Endodermal cell (in vitro differentiated cells): Measurements from ENCODE around the gene PKM. TPM values are rescaled to one million over a fixed set of nuclear protein-coding genes. Genes with fewer than 3 reads are reported as not detected.

Experiments
- DNase-seq: peaks from one replicate; pipeline ENCODE4 v3.0.0-alpha.2; 2017
- H3K27ac ChIP-seq: 2 replicates; pipeline ENCODE4 v1.5.1; 2013; ENCODE audit warnings: mild to moderate bottlenecking, low read depth, low read length, moderate library complexity
- H3K27me3 ChIP-seq: 2 replicates; pipeline ENCODE4 v1.6.1; 2013; ENCODE audit warnings: mild to moderate bottlenecking, low read length, moderate library complexity; ENCODE audit not compliant: insufficient read depth, control insufficient read depth, poor library complexity, severe bottlenecking
- H3K36me3 ChIP-seq: 2 replicates; pipeline ENCODE4 v1.7.0; 2013; ENCODE audit warnings: mild to moderate bottlenecking, low read length, moderate library complexity; ENCODE audit not compliant: control insufficient read depth, insufficient read depth
- H3K4me1 ChIP-seq: one replicate; pipeline ENCODE4 v1.7.0; 2013; ENCODE audit warnings: low read length; ENCODE audit not compliant: control insufficient read depth, insufficient read depth
- H3K4me3 ChIP-seq: 2 replicates; pipeline ENCODE4 v1.5.1; 2013; ENCODE audit warnings: mild to moderate bottlenecking, low read length, moderate library complexity
- H3K9ac ChIP-seq: 2 replicates; pipeline ENCODE4 v1.6.1; 2013; ENCODE audit warnings: mild to moderate bottlenecking, low read length, moderate library complexity; ENCODE audit not compliant: poor library complexity, severe bottlenecking; ENCODE audit errors: extremely low read depth
- H3K9me3 ChIP-seq: 2 replicates; pipeline ENCODE4 v1.6.1; 2013; ENCODE audit warnings: mild to moderate bottlenecking, low read length, moderate library complexity; ENCODE audit not compliant: control insufficient read depth
- H3K27ac Mint-ChIP-seq: 2 replicates; pipeline ENCODE4 v1.8.0; 2020; ENCODE audit warnings: mixed read lengths
- H3K27me3 Mint-ChIP-seq: 2 replicates; pipeline ENCODE4 v1.8.0; 2021; ENCODE audit warnings: mild to moderate bottlenecking, mixed read lengths; ENCODE audit not compliant: insufficient read depth
- H3K36me3 Mint-ChIP-seq: 2 replicates; pipeline ENCODE4 v1.8.0; 2020; ENCODE audit warnings: low read depth, mixed read lengths
- H3K4me1 Mint-ChIP-seq: 2 replicates; pipeline ENCODE4 v1.8.0; 2020; ENCODE audit warnings: mixed read lengths
- H3K4me3 Mint-ChIP-seq: 2 replicates; pipeline ENCODE4 v1.8.0; 2020; ENCODE audit warnings: mild to moderate bottlenecking, moderate library complexity, mixed read lengths
- H3K9me3 Mint-ChIP-seq: 2 replicates; pipeline ENCODE4 v1.8.0; 2020; ENCODE audit warnings: mild to moderate bottlenecking, mixed read lengths
- WGBS, 2 experiments: methylation state at CpG; one replicate each; pipeline versions ENCODE4 v1.1.5 to v1.1.7; 2013; ENCODE audit warnings: missing lambda C conversion rate in 2 of 2, mixed read lengths in 1 of 2; ENCODE audit not compliant: insufficient coverage in 1 of 2, insufficient read length in 1 of 2; 5-methylcytosine and 5-hydroxymethylcytosine counted together
- total RNA-seq, 2 donors: library from RNA; stranded (reverse); fragmentation: NEBNext Ultra II Directional in 1 of 2; extraction: Animal tissue kit (Norgen Biotek cat#: 25700) in 1 of 2; gene quantifications; 2 replicates in 1 of 2; 3 replicates in 1 of 2; pipeline ENCODE4 v1.2.1, GENCODE V29; 2021
- TF ChIP-seq, protein P1 (sequence below): fragments of 200-600 bp; sonication (generic); conservative IDR thresholded peaks from 2 replicates; pipeline ENCODE4 v1.5.0; 2021; ENCODE audit warnings: antibody characterized with exemption, mild to moderate bottlenecking

Gene PKM
- total RNA-seq, 2 donors from 2014 or later: 2,197 to 2,355 TPM

GRCh38 chr15:72269739-72270138, 38.7 kb upstream of the PKM start:
- Histone ChIP-seq H3K4me3 (no peak overlapping the region), H3K27me3 (peaks cover 8% of the 10 kb centered on the region), H3K27ac (no peak overlapping the region), H3K36me3 (peaks cover 61% of the 10 kb centered on the region), H3K9me3 (no peaks in the 10 kb centered on the region), H3K9ac (no peak overlapping the region), H3K4me1 (peaks cover 7% of the 10 kb centered on the region)
- TF ChIP-seq, protein P1, sequence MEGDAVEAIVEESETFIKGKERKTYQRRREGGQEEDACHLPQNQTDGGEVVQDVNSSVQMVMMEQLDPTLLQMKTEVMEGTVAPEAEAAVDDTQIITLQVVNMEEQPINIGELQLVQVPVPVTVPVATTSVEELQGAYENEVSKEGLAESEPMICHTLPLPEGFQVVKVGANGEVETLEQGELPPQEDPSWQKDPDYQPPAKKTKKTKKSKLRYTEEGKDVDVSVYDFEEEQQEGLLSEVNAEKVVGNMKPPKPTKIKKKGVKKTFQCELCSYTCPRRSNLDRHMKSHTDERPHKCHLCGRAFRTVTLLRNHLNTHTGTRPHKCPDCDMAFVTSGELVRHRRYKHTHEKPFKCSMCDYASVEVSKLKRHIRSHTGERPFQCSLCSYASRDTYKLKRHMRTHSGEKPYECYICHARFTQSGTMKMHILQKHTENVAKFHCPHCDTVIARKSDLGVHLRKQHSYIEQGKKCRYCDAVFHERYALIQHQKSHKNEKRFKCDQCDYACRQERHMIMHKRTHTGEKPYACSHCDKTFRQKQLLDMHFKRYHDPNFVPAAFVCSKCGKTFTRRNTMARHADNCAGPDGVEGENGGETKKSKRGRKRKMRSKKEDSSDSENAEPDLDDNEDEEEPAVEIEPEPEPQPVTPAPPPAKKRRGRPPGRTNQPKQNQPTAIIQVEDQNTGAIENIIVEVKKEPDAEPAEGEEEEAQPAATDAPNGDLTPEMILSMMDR: no peak
- Mint-ChIP-seq H3K27ac (no peak overlapping the region), H3K9me3 (no peaks in the 10 kb centered on the region), H3K4me1 (peaks cover 23% of the 10 kb centered on the region), H3K27me3 (peaks cover 6% of the 10 kb centered on the region), H3K4me3 (no peak overlapping the region), H3K36me3 (peaks cover 46% of the 10 kb centered on the region)
- WGBS, 2 experiments: 96 to 97% methylated on average over 2 to 4 of the region's 4 CpGs
- no peak for DNase-seq

- no peak overlapping the region for H3K4me3 ChIP-seq
- H3K4me1 ChIP-seq: peaks cover 5% of the 10 kb centered on the region
- H3K9ac ChIP-seq: no peak overlapping the region
- H3K4me3 Mint-ChIP-seq: no peak overlapping the region
- no peak for DNase-seq
- TF ChIP-seq, protein P1: no peak
- H3K27ac ChIP-seq: no peak overlapping the region
- WGBS, 2 experiments: 93 to 96% methylated on average over 3 to 4 of the region's 5 CpGs
- no peaks in the 10 kb centered on the region for H3K9me3 ChIP-seq
- peaks cover 95% of the 10 kb centered on the region for H3K36me3 ChIP-seq
- no peaks in the 10 kb centered on the region for H3K9me3 Mint-ChIP-seq
- no peaks in the 10 kb centered on the region for H3K27me3 Mint-ChIP-seq
- H3K27ac Mint-ChIP-seq: no peak overlapping the region
- peaks cover 79% of the 10 kb centered on the region for H3K36me3 Mint-ChIP-seq
- peaks cover 31% of the 10 kb centered on the region for H3K4me1 Mint-ChIP-seq
- no peaks in the 10 kb centered on the region for H3K27me3 ChIP-seq
Observed at GRCh38 chr15:72265031-72265430, 34.0 kb upstream of the PKM start.

DNA sequence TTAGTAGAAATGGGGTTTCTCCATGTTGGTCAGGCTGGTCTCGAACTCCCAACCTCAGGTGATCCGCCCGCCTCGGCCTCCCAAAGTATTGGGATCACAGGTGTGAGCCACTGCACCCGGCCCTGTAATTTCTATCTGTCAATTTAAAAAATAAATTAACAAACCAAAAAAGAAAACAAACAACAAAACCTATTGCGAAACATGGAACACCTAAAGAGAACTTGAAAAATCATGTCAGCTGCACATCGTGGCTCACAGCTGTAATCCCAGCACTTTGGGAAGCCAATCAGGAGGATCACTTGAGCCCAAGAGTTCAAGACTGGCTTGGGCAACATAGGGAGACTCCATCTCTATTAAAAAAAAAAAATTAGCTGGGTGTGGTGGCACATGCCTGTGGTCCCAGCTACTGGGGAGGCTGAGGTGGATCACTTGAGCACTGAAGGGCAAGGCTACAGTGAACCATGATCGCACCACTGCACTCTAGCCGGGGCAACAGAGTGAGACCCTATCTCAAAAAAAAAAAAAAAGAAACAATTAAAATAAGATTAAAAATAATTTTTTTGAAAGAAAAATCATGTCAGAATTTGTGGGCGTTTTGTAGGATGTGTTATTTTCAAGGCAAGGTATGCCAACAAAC, 21.8 kb upstream of the PKM start:
- H3K36me3 Mint-ChIP-seq: peaks cover 88% of the 10 kb centered on the region
- peaks cover 91% of the 10 kb centered on the region for H3K36me3 ChIP-seq

More for the DNA sequence above, 21.8 kb upstream of the PKM start:
- no peaks in the 10 kb centered on the region for H3K27me3 ChIP-seq
- Mint-ChIP-seq H3K4me3 (no peak overlapping the region), H3K27me3 (no peaks in the 10 kb centered on the region), H3K27ac (no peak overlapping the region), H3K9me3 (no peaks in the 10 kb centered on the region), H3K4me1 (peaks cover 13% of the 10 kb centered on the region)
- no peak overlapping the region for H3K9ac ChIP-seq
- no peak overlapping the region for H3K4me3 ChIP-seq
- TF ChIP-seq, protein P1: no peak
- H3K4me1 ChIP-seq: no peaks in the 10 kb centered on the region
- H3K9me3 ChIP-seq: no peaks in the 10 kb centered on the region
- H3K27ac ChIP-seq: no peak overlapping the region
- DNase-seq: no peak
- 95 to 97% methylated on average over 3 to 8 of the region's 10 CpGs for WGBS, 2 experiments
